GM18511 (cell line): ENCODE measurements around the gene AGRN.
"Not testable (repeated sequence)": the region's sequence is repeated elsewhere in the genome, so short reads cannot be mapped to it uniquely, and the experiment has no call there.

Source experiments
- ATAC-seq: cut with Tn5 transposase; IDR thresholded peaks from one replicate; pipeline ENCODE4 v1.9.1; 2021; ENCODE audit warnings: mild to moderate bottlenecking, moderate library complexity; ENCODE audit not compliant: unreplicated experiment

The AGRN gene

GRCh38 chr1:1075148-1075935 is 55.4 kb downstream of the AGRN start:
- ATAC-seq = no peak

GRCh38 chr1:1077396-1077795 is 57.5 kb downstream of the AGRN start:
- not testable (repeated sequence) for ATAC-seq

GRCh38 chr1:1079408-1080121 is 59.6 kb downstream of the AGRN start:
- ATAC-seq = no peak

DNA sequence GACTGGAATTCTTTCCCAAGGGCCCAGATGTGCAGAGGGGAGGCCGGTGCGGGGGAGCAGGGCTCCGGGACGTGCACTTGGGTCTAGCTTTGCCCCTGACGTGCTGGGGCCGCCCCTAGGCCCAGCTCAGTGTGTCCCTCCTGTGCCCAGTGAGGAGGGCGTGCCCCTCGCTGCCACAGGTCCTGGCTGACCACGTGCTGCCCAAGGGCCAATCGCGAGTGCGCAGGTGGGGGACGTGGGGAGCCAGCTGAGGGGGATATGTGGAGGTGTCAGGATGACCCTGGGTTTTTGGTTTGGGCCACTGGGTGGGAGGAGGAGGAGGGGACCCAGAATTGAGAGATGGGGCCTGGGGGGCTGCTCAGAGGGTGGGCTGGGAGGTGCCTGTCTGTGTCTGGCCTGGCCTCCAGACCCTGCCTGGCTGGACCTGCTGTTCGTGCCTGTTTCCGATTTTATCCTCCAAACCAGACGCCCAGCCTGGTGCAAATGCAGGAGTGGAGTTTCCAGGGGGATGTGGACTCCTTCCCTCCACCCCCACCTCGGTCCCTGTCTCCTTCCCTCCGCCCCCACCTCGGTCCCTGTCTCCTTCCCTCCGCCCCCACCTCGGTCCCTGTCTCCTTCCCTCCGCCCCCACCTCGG is 60.3 kb downstream of the AGRN start:
- no peak for ATAC-seq

- no peak for ATAC-seq
Observed at GRCh38 chr1:1080951-1081310, 61.0 kb downstream of the AGRN start.

- no peak for ATAC-seq
Observed at GRCh38 chr1:1081311-1082238, 61.7 kb downstream of the AGRN start.

- ATAC-seq = no peak
Observed at GRCh38 chr1:1082239-1082775, 62.4 kb downstream of the AGRN start.

- no peak for ATAC-seq
Observed at GRCh38 chr1:1082776-1083415, 63.0 kb downstream of the AGRN start.

DNA sequence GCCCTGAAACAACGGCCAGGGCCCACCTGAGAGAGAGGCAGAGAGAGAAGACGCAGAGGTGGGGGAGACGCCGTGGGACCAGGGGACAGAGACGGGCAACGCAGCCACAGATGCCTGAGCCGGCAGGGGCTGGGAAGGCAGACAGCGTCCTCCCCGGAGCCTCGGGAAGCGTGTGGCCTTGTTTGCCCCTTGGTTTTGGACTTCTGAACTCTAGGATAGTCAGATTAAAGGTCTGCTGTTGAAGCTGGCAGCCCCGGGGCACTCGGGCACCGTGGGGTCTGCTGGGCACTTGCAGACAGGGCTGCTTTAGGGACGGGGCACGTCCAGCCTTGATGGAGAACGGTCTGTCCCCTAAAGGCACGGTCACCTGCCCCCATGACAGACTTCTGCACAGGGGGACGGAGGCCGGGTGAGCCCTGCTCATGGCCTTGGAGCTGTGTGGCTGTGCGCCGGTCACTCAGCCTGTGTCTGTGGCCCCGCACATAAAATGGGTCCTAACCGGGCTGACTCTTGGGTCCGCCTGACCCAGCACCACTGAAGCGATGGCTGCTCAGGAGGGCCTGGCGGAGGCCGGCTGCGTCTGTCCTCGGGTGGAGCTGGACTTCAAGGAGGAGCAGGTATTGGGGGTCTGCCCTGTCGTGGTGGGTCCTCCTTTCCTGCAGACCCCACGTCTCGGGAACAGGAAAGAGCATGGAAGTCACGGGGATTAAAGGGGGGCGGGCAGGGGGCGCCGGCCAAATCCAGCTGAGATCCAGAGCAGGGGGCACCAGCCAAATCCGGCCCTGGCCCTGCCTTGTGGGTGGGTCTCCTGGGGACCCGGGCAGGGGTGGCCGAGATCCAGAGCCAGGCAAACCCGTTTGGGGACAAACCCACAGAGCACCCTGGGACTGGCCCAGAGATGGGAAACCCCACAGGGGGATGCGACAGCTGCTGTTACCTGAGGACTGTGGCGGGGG is 63.8 kb downstream of the AGRN start:
- ATAC-seq = no peak

- no peak for ATAC-seq
Observed at GRCh38 chr1:1084372-1085170, 64.7 kb downstream of the AGRN start.

GRCh38 chr1:1085171-1085841 is 65.4 kb downstream of the AGRN start:
- no peak for ATAC-seq

DNA sequence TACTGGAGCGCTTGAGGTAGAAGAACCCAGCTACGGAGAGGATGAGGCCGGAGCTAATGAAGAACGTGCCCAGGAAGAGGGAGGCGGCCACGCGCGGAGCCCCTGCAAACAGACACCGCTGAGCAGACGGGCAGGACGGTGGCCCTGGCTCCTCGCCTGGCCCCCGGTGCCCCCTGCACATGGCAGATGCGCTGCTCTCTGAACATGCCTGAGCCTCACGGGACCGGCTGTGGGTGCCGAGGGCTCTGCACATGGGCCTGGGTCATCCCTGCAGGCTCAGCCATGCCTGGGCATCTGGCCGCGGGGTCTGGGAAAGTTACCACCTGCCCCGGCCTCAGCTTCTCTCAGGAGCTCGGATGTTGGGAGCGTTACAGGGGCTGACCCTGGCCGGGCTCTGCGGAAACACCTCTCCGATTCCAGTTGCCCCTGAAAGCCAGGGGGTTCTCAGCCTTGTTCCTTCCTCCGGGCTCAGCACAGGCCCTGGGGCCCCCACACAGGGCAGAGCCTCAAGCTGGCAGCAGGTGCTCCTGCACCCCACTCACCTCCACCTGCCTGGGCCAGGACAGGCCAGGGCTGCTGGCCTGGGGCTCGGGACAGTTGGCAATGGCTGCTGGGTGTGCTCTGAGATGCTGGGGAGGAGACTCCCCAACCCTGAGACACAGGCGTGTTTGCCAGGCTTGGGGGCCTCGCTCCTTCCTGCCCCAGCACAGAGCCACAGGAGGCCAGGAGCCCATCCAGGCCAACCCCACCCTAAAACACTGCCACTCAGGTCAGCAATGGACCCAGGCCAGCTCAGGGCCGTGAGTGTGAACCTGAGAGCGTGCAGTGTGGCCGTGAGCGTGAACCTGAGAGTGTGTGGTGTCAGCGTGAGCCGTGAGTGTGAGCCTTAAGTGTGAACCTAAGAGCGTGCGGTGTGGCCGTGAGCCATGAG is 66.3 kb downstream of the AGRN start:
- ATAC-seq = no peak

DNA sequence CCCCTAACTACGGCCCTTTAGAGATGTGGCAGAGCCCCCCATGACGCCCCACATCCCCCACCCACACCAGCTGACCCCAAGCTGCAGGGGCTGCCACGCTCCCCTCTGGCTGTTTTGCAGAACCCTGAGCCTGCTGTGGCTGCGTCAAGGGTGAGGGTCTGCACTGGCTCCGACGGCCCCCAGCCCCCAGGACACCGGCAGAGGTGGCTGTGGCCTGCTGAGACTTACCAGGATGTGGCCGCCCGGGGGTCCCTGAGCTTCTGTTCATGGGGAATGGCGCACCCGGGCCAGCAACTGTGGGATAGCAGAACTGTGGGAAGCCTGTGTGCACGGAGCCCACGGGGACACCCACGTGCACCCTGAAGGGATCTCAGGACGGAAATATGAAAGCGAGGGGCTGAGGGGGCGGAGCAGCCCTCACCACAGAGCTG is 67.0 kb downstream of the AGRN start:
- ATAC-seq = no peak

GRCh38 chr1:1087351-1088028 is 67.6 kb downstream of the AGRN start:
- ATAC-seq = no peak

- ATAC-seq = no peak
Observed at GRCh38 chr1:1088029-1088800, 68.3 kb downstream of the AGRN start.
